Left lung (tissue), 10 donors: ENCODE data around the gene CRX. TPM values are rescaled to one million over a fixed set of nuclear protein-coding genes. Genes with fewer than 3 reads are reported as not detected.

Experiments used
- ATAC-seq: fragments of 200-7000 bp; cut with Tn5 transposase; one replicate; pipeline ENCODE4 v1.9.1; 2020; ENCODE audit warnings: moderate library complexity
- DNase-seq, 4 donors: peaks; one replicate each; pipeline ENCODE4 v3.0.0-alpha.2; 2013 to 2020
- H3K27ac ChIP-seq, 2 donors: fragments of 200-600 bp; sonication (generic) in 1 of 2; one replicate each; pipeline versions ENCODE4 v1.5.0 to v1.8.0; 2020 to 2021
- H3K27me3 ChIP-seq, 2 donors: fragments of 200-600 bp; sonication (generic) in 1 of 2; one replicate each; pipeline versions ENCODE4 v1.5.0 to v1.8.0; 2020 to 2021
- H3K36me3 ChIP-seq, 2 donors: fragments of 200-600 bp; sonication (generic) in 1 of 2; one replicate each; pipeline versions ENCODE4 v1.5.0 to v1.8.0; 2020 to 2021
- H3K4me1 ChIP-seq, 2 donors: fragments of 200-600 bp; one replicate each; pipeline ENCODE4 v1.8.0; 2021
- H3K4me3 ChIP-seq, 2 donors: fragments of 200-600 bp; sonication (generic) in 1 of 2; one replicate each; pipeline versions ENCODE4 v1.5.0 to v1.8.0; 2020 to 2021; ENCODE audit warnings: mild to moderate bottlenecking in 1 of 2
- H3K9me3 ChIP-seq, 2 donors: fragments of 200-600 bp; sonication (generic) in 1 of 2; one replicate each; pipeline versions ENCODE4 v1.5.0 to v1.8.0; 2020 to 2021
- intact Hi-C, 2 donors: fragments of 100-400 bp; cut with DNase I; formaldehyde crosslinking; loops; one replicate each; pipeline versions ENCODE4 v1.11.2 to v1.14.2; 2022
- polyA plus RNA-seq, 6 donors: library from polyadenylated mRNA; unstranded; fragments of 120-200 nt; gene quantifications; one replicate each; pipeline ENCODE4 v1.2.1, GENCODE V29; 2013; ENCODE audit not compliant: insufficient read length in 6 of 6
- total RNA-seq, 2 donors: library from RNA; stranded (reverse); fragmentation: NEBNext Ultra II Directional; extraction: Animal tissue kit (Norgen Biotek cat#: 25700); gene quantifications; one replicate each; pipeline ENCODE4 v1.2.1, GENCODE V29; 2021
- TF ChIP-seq, protein P1 (sequence below), 2 donors: fragments of 200-600 bp; sonication (generic) in 1 of 2; IDR thresholded peaks; one replicate each; pipeline versions ENCODE4 v1.5.0 to v1.8.0; 2021; ENCODE audit warnings: antibody characterized with exemption in 2 of 2
- donor health status: DM: no; HTN: yes; CAD: no.
- donor health status: DM: no; HTN: no; CAD: no.

CRX gene
- total and polyA plus RNA-seq, 8 donors = 0.07 to 0.14 (median 0.07) TPM; not detected in 2

- H3K4me1 ChIP-seq = no peaks in the 10 kb centered on the region
These were observed 1.3 kb upstream of the CRX start for GRCh38 chr19:47820410-47820809.

GRCh38 chr19:47824396-47824795, 2.7 kb downstream of the CRX start:
- Histone ChIP-seq H3K9me3 (peaks cover 0 to 4% of the 10 kb centered on the region in 2 donors), H3K27ac (no peak overlapping the region), H3K27me3 (peaks cover 0 to 62% of the 10 kb centered on the region in 2 donors), H3K4me1 (no peaks in the 10 kb centered on the region), H3K36me3 (no peaks in the 10 kb centered on the region), H3K4me3 (no peak overlapping the region)
- intact Hi-C loops = no loop called here
- no peak for DNase-seq
- ATAC-seq = no peak
- TF ChIP-seq, protein P1, sequence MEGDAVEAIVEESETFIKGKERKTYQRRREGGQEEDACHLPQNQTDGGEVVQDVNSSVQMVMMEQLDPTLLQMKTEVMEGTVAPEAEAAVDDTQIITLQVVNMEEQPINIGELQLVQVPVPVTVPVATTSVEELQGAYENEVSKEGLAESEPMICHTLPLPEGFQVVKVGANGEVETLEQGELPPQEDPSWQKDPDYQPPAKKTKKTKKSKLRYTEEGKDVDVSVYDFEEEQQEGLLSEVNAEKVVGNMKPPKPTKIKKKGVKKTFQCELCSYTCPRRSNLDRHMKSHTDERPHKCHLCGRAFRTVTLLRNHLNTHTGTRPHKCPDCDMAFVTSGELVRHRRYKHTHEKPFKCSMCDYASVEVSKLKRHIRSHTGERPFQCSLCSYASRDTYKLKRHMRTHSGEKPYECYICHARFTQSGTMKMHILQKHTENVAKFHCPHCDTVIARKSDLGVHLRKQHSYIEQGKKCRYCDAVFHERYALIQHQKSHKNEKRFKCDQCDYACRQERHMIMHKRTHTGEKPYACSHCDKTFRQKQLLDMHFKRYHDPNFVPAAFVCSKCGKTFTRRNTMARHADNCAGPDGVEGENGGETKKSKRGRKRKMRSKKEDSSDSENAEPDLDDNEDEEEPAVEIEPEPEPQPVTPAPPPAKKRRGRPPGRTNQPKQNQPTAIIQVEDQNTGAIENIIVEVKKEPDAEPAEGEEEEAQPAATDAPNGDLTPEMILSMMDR (IDR thresholded peaks at IDR 0.05) = no peak

More at GRCh38 chr19:47820410-47820809, 1.3 kb upstream of the CRX start:
- DNase-seq (no peak), ATAC-seq (no peak)
- no peak overlapping the region for H3K4me3 ChIP-seq
- peaks cover 0 to 56% of the 10 kb centered on the region in 2 donors for H3K27me3 ChIP-seq
- intact Hi-C loops = no loop called here
- H3K27ac ChIP-seq = no peak overlapping the region
- H3K36me3 ChIP-seq = no peaks in the 10 kb centered on the region
- no peaks in the 10 kb centered on the region for H3K9me3 ChIP-seq
- TF ChIP-seq, protein P1 (IDR thresholded peaks at IDR 0.05) = no peak

- Histone ChIP-seq H3K4me3 (no peak overlapping the region), H3K4me1 (no peaks in the 10 kb centered on the region), H3K27me3 (peaks cover 0 to 61% of the 10 kb centered on the region in 2 donors), H3K27ac (no peak overlapping the region), H3K9me3 (peaks cover 0 to 4% of the 10 kb centered on the region in 2 donors), H3K36me3 (no peaks in the 10 kb centered on the region)
- intact Hi-C loops = no loop called here
- no peak for ATAC-seq
- TF ChIP-seq, protein P1 (IDR thresholded peaks at IDR 0.05) = no peak
- no peak for DNase-seq
These were observed 5.1 kb downstream of the CRX start for GRCh38 chr19:47826800-47827199.

- intact Hi-C loops = no loop called here
- Histone ChIP-seq H3K27me3 (peaks cover 0 to 47% of the 10 kb centered on the region in 2 donors), H3K4me3 (no peak overlapping the region), H3K27ac (no peak overlapping the region), H3K4me1 (no peaks in the 10 kb centered on the region), H3K9me3 (no peaks in the 10 kb centered on the region), H3K36me3 (no peaks in the 10 kb centered on the region)
- TF ChIP-seq, protein P1 (IDR thresholded peaks at IDR 0.05) = no peak
- DNase-seq = no peak
- ATAC-seq = no peak
These were observed 11.0 kb downstream of the CRX start for GRCh38 chr19:47832723-47833122.

DNA sequence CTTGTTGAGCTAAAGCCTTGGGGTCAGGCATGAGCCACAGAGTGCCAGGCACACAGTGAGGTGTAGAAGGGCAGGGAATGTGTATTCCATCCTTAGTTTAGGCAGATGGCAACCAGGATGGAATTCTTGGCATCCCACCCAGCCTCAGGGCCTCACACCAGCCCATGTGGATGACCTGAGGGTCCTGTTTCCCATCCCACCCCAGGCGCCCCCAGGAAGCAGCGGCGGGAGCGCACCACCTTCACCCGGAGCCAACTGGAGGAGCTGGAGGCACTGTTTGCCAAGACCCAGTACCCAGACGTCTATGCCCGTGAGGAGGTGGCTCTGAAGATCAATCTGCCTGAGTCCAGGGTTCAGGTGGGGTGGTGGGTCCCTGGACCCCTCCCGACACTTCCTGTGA, 14.3 kb downstream of the CRX start:
- H3K36me3 ChIP-seq = no peaks in the 10 kb centered on the region
- no peaks in the 10 kb centered on the region for H3K9me3 ChIP-seq
- intact Hi-C loops = no loop called here
- no peak for DNase-seq
- no peak for ATAC-seq
- TF ChIP-seq, protein P1 (IDR thresholded peaks at IDR 0.05) = no peak
- H3K4me1 ChIP-seq = no peaks in the 10 kb centered on the region
- no peak overlapping the region for H3K4me3 ChIP-seq
- H3K27ac ChIP-seq = no peak overlapping the region
- peaks cover 0 to 35% of the 10 kb centered on the region in 2 donors for H3K27me3 ChIP-seq
